ENCODE data around the gene PPP1R16B.
A peak's percentile ranks its signal among the peaks of the same experiment; 100 is the strongest.
"Not testable (repeated sequence)": the region's sequence is repeated elsewhere in the genome, so short reads cannot be mapped to it uniquely, and the experiment has no call there.

PPP1R16B gene

DNA sequence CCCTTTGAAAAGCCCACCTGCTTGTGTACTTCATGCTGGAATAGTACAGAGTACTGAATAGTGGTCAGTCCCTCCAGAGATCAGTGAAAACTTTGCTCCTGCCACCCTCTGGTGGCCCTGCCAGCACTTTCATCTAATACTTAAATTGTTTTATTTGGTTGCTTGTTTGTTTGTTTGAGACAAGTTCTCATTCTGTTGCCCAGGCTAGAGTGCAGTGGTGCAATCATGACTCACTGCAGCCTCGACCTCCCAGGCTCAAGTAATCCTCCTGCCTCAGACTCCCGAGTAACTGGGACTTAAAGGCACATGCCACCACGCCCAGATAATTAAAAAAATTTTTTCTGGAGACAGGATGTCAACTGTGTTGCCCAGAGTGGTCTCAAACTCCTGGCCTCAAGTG, 129.8 kb downstream of the PPP1R16B start:
- no peak for DNase-seq (ENCODE audit: low read depth)

DNA sequence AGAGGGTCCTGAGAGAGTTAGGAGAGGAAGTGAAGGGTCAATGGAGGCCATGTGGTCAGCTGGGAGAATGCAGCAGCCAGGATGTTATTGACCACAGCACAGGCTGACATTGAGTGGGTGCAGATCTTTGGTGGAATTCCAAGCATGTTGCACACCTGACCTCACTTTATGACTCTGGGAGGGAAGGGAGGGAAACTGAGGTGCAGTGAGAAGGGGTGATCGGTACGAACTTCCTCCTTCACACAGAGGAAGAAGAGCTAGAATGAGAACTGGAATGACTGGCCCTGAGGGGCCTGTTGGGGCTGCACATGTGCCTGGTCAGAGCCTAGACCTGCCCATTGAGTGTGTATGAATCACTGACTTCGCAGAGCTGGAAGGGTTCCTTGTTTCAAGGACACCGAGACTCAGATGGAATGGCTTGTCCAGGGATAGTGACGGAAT, 130.5 kb downstream of the PPP1R16B start:
- no peak for DNase-seq (ENCODE audit: low read depth)

DNA sequence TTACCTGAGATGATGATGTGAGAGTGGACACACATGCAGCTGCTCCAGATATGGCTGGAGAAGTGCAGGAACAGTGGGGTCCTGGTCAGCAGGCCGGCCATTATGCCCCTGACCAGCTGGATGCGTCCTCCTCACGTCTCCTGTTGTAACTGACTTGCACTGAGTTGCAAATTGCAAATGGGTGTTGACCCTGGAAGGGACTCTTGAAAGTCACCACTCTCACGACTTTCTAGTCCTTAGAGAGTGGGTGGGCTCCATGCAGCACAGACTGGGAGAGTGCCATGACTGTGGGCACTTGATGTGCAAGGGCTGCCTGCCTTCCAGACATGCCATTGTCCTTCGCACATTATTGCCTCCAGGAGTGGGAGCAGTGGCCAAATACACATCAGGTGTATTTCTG, 131.5 kb downstream of the PPP1R16B start:
- no peak for DNase-seq (ENCODE audit: low read depth)

DNA sequence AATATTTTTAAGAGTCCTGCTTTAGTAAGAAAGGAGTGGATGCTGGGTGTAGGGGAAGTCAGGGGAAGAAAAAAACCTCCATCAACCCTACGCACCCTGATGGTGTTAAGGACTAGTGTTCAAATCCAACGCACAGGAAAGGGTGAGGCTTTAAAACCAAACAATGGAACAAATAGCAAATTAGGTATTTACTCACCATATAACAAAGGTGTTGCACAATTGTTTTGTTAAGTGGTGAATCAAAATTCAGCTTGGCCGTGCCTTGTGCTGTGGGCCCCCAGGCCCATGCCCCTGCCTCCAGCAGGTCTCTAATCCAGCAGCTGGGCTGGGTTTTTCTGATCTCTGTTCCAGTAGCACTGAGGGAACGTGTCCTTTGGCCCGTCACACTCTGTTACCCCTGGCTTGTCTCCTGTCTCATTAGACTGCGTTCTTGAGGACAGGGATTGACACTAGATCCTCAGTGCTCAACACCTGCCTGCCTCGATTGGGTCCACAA, 132.5 kb downstream of the PPP1R16B start:
- DNase-seq (ENCODE audit: low read depth): no peak

DNA sequence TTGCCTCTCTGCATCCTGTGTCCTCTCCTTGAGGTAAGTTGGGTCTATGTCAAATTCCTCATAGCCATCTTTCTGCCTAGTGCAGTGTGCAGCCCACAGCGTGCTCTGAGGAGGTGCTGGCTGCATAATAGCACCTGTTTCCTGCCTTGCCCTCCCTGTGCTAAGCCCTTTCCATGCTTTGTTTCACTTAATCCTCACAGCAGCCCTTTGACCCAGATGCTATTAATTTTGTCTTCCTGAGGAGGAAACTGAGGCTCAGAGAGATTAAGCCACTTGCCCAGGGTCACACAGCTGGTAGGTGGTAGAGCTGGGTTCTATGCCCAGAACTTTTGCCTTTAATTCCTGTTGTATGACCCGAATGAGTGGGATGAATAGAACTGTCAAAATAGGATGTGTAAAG, 134.2 kb downstream of the PPP1R16B start:
- DNase-seq (ENCODE audit: low read depth): no peak

DNA sequence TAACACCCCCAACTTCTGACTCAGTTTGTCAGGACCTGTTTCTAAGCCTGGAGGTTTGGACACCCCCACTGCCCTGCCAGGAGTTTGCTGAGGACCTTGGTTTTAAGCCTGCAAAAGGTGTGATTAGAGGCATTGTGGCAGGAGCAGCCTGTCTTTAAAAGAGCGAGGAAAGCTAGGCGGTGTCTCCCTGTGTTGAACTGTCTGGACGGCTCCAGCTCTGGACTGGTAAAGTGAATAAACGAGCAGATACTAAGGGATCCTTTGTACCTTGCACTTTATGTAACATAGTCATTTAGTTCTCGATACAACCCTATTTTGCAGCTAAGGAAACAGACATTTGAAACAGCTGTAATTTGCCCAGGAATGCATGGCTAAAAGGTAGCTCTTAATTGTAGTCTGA, 135.1 kb downstream of the PPP1R16B start:
- DNase-seq (ENCODE audit: low read depth): no peak

DNA sequence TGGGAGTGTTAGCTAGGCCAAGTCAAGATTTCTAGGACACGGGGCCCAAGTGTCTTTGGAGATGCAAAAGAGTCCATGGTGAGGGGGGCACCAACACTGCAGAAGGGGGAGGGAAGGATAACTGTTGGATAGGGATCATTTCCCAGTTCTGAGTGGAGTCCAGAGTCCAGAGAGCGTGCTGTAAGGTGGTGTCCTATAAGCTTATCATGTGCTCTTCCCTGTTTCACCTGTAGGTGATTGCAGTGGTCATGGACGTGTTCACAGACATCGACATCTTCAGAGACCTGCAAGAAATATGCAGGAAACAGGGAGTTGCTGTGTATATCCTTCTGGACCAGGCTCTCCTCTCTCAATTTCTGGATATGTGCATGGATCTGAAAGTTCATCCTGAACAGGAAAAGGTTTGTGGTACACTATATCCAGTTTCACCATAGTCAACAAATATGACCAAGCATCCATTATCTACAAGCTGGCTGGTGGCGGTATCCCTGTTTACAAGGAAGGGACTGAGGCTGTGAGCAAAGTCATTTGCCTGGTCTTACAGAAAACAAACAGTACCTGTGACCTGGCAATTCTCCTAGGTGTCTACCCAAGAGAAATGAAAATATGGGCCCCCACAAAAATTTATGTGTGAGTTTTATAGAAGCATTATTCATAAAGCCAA, 136.4 kb downstream of the PPP1R16B start:
- DNase-seq (ENCODE audit: low read depth): no peak

DNA sequence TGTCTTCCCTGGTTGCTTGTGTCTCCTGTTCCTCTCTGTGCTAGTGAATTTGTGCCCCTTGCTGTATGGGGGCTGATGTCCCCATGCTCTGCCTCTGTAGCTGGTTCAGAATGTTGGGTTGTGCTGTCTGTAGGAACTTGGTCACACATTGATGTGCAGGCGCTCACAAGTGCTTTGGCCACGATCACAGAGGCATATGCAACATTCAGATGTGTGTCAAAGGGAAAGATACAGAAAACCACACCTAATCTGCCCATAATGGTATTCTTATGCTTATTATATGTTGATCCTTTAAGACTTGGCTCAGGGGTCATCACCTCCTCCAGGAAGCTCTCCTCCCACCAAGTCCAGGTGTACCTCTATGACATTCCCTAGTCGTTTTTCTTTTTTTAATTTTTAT, 139.5 kb downstream of the PPP1R16B start:
- DNase-seq (ENCODE audit: low read depth): no peak

DNA sequence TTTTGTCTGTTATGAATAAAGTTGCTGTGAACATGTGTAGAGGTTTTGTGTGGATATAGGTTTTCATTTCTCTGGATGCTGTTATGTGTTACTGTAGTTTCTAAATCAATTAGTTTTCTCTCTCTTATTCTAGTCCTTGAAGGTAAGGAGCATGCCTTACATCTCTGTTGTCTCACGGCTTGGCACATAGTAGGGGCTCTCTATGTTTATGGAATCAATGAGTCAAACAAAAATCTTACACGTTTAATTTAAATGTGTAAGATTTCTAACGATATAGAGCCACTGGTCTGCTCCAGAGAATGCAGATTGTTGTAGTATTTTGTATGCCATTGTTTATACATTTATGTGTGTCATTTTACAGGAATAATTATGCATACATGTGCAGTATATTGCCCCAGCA, 141.3 kb downstream of the PPP1R16B start:
- no peak for DNase-seq (ENCODE audit: low read depth)

DNA sequence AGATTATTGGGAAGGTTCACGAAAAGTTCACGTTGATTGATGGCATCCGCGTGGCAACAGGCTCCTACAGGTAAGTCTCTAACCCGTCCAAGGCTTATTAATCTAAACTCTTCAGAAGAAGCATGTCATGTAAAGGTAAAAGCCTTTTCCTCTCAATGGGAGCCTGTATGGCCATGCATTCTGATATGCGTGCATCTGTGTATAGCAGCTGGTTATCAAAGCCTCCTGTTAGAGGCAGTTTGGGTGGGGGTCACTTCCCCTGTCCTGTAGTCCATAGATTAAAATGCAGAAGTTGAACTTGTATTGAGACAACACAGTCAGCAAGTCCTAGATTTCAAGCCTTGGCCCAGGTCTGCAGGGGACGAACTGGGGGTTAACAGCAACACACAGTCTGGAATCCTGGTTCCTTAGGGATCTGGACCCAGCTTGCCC, 142.4 kb downstream of the PPP1R16B start:
- no peak for DNase-seq (ENCODE audit: low read depth)

DNA sequence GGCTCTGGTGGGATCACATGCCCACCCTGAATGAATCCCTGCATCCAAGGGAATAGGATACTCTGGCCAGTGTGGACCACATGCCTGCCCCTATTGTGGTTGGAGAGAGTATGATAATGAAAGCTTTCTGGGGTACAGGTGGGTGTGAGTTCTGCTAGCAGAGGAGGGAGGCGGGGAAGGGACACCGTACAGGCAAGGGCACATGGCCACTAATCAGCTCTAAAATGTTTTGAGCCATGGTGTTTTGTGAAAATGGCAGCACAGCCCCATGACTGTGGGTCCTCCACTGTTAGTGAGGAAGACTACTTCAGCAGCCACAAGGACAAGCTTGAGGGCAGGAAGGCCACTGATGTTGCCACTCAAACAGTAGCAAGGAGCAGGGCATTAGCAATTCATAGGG, 144.8 kb downstream of the PPP1R16B start:
- no peak for DNase-seq (ENCODE audit: low read depth)

DNA sequence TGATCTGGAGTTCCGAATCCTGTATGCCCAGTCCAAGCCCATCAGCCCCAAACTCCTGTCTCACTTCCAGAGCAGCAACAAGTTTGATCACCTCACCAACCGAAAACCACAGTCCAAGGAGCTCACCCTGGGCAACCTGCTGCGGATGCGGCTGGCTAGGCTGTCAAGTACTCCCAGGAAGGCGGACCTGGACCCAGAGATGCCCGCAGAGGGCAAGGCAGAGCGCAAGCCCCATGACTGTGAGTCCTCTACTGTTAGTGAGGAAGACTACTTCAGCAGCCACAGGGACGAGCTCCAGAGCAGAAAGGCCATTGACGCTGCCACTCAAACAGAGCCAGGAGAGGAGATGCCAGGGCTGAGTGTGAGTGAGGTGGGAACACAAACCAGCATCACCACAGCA, 146.1 kb downstream of the PPP1R16B start:
- no peak for DNase-seq (ENCODE audit: low read depth)

DNA sequence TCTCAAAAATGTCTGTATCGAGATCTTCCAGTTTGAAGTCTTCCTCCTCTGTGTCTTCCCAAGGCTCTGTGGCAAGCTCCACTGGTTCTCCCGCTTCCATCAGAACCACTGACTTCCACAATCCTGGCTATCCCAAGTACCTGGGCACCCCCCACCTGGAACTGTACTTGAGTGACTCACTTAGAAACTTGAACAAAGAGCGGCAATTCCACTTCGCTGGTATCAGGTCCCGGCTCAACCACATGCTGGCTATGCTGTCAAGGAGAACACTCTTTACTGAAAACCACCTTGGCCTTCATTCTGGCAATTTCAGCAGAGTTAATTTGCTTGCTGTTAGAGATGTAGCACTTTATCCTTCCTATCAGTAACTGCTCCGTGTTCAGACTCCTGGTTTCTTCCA, 146.7 kb downstream of the PPP1R16B start:
- no peak for DNase-seq (ENCODE audit: low read depth)

DNA sequence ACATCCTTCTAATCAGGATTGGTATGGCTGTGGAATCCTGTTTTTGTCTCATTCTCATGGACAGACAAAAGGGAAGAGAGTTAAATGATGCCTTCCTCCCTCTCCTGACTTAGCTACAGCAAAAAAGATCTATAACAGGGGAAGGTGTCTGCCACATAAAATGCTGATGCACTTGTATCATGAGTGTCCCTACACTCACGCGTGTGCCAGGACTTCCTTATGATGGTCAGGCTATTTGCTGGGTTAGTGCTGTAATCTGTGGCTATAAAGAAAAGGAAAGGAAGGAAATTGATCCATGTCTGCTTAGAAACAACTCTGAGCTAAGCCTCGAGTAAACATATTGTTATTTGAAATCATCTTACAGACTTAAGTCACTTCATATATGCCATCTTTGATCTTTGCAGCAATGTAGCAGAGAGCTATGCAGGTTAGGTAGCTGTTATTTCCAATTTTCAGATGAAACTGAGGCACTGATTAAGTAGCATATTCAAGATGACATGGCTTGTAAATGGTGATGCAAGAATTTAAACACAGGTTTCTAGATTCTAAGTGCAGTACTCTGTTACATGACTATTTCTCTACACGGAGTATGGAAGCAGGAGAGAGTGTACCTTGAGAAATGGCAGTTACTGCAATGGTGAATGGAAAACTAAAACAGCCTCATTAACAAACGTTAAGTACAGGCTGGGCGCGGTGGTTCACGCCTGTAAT, 148.3 kb downstream of the PPP1R16B start:
- DNase-seq (ENCODE audit: low read depth): no peak

DNA sequence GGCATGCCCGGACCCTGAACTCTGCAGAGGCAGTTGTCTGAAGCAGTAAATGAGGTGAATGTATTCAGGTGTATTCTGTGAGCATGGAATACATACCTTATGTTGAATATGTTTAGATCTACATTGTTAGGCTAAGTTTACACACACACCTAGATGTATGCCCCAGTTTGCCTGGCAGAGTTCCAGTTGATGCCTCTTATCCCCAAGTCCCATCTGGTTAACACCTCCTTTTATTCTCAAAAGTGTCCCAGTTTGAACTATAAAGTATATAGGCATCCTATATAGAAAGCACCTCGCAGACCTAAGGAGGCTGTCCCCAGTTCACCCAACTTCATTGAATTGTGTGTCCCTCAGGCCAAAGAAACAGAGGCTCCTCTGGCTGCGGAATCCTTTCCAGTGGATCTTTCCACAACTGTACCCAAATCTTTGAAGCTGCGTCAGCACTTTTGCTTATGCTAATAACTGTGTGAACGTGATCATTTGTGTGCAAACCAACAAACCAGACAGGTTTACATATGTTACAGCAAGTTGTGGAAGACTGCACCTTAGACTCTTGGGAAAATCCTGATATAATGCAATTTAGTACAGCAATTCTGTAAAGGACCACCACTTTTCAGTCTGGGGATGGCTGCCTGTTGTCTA, 151.9 kb downstream of the PPP1R16B start:
- no peak for DNase-seq (ENCODE audit: low read depth)

DNA sequence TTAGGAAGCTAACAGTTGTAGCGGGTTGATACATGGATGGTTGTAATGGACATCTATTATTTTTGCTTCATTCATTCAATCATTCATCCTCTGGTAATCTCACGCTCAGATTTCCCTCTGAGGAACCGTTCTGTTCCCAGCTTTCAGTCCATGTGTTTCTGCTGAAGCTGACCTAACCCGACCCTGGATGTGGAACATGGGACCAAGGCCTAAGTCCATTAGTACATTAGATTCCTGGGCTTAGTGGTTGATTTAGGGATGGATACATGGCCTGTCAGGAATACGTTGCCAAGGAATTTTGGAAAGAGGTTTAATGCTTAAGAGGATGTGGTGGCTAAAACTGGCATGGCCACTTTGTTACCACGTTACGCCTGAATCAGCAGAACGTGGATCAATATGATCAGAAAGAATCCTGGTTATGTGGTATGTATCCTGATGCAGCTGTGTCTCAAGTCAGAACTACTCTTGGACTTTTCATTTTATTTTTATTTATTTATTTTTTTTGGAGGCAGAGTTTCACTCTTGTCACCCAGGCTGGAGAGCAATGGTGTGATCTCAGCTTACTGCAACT, 152.5 kb downstream of the PPP1R16B start:
- no peak for DNase-seq (ENCODE audit: low read depth)

DNA sequence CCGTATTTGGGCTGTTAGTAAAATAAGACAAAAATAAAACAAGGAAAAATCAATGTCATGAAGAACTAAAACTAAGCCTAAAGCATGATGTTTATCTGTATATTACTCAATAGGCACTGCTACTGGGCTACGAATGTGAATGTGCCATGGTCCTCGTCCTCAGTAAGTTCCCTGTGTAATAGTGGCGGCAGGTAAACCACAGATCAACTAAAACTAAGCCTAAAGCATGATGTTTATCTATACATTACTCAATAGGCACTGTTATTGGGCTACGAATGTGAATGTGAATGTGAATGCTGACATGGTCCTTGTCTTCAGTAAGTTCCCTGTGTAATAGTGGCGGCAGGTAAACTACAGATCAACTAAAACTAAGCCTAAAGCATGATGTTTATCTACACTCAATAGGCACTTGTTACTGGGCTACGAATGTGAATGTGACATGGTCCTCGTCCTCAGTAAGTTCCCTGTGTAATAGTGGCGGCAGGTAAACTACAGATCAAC, 154.7 kb downstream of the PPP1R16B start:
- not testable (repeated sequence) for DNase-seq (ENCODE audit: low read depth)

DNA sequence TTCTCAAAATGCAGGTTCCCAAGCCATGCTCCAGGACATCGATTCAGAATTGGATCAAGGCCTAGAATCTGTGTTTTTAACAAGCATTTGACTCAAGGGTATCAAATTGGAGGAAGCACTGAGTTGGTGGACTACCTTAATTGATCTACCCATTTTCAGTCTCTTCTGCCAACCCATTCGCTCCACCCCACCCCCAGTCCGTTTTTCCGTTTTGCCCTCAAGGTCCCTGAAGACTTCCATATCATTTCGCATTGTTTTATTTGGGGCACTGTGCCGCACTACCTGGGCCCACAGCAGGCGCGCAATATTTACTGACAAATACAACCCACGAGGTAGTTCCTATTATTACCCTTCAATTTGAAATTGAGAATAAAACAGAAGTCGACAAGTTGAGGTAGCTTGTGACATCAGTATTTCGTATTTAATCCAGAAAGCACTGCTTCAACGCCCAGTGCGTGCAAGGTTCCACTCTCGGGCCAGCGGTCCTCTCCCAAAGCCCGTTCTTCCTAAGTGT, 156.1 kb downstream of the PPP1R16B start:
- no peak for DNase-seq (ENCODE audit: low read depth)

DNA sequence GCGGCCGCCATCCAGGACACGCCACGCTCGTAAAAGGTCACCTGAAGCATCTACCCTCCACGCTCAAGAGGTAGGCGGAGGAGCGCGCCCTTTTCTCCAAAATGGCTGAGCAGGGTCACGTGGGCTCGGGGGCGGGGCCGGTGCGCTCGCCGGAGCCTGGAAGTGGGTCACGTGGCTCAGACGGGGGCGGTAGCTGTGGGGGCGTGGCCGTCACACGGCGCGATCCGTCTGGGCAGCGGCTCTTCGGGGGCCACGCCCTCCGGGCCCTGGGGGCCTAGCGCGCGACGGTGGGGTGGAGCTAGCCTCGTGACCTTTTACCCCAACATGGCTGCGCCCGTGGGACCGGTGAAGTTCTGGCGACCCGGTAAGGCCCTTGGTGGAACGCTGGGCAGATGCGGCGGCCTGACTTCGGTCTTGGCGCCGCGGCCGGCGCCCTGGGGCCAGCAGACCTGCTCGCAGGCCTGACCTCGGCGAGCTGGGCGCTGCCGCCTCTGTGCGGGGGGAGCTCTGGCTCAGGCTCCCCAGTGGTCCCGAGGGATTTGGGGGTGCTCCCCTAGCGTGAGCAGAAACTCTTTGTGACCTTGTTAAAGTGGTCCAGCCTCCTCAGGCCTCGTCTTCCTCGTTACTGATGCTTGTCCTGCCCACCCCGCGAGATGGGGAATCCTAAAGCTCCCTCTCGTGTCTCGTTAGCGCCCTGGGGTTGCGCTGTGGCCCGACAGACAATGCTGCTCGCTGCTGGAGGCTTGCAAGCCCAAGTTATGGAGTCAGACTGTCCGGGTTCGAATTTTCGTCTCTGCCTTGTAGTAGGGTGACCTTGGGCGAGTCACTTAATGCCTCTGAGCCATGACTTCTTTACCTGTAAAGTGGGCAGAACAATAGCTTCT, 156.8 kb downstream of the PPP1R16B start, which contains the start of gene DHX35:
Gene DHX35 (plus strand): TSS at position 301 of the 884 bp plus-strand sequence. CDS start 24 bp downstream, at position 325.
- peak; percentile 98 for DNase-seq (ENCODE audit: low read depth)

DNA sequence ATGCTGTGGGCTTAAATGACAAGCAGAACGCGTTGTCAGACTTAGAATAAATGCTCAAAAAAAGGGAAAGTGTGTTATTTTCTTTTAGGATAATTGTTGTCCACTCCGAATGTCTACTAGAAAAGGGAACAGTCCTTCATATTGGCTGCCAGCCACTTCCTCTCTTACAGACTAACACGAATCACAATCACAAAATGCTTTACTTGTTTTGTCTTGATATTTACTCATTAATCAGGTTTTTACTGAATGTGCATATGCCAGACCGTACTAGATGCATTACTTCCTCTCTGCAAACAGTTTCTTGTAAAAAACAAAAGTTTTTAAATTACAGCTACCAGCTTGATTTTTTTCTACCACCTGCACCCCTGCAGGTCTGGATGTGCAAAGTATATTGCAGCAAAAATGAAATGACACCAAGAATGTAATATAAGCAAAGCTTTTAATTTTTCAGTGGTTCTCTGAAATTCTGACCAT, 157.5 kb downstream of the PPP1R16B start:
- DNase-seq (ENCODE audit: low read depth): no peak

DNA sequence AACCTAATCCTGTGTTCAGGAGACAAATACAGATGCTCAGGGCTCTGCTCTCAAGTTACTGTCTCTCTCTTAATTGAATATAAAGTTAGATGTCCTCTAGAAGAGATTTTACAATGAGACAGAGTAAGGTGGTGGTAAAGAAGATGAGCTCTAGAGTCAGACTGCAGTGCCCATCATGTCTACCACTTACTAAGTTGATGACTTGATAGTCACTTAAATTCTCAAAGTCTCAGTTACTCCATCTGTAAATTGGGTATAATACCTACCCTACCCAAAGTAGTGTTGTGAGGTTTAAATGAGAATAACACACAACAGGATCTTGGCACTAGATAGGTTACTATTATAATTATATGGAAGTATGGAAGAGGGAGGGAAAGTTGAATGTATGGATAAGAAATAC, 158.2 kb downstream of the PPP1R16B start:
- DNase-seq (ENCODE audit: low read depth): no peak
